Kidney capillary endothelial cell (primary cell): ENCODE results near the gene SIK3.
"Not testable (repeated sequence)": the region's sequence is repeated elsewhere in the genome, so short reads cannot be mapped to it uniquely, and the experiment has no call there.

ENCODE experiments used
- DNase-seq: peaks from one replicate; pipeline ENCODE4 v3.0.0-alpha.2; 2018; ENCODE audit warnings: low spot score

Gene SIK3

DNA sequence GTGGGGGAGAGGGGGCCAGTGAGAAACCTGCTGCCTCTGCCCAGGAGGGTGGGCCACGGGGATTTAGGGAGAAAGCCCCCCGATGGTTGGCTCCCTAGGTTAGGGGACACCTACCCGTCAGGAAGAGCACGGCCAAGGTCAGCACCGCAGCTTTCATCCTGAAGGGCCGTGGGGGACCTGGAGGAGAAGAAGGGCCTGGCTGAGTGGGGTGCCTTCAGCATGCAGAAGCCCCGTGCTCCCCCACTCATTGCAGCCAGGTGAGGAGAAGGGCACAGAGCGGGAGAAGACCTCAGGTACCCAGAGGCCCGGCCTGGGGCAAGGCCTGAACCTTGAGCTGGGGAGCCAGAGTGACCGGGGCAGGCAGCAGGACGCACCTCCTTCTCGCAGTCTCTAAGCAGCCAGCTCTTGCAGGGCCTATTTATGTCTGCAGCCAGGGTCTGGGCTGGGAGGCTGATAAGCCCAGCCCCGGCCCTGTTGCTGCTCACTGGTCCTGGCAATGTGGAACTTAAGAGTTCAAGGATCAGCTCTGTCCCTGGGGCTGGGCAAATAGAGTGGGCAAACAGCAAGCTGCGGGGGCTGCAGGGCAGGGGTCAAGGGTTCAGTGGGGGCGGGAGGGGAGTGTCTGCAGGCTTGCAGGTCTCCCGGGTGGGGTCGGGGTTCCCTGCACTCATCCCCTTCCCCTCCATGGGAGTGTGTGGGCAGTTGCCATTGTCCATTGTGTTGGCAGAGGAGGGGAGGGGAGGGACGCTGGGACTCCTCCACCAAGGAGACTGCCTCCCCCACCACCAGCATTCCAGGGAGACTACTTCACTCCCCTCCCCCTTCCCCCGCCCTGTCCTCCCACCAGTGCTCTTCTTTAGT is 260.8 kb downstream of the SIK3 start, which contains the start of gene APOA1:
Gene APOA1 (minus strand): TSS at position 392 of the 861 bp plus-strand sequence. CDS start 235 bp downstream, at position 157.
- no peak for DNase-seq

DNA sequence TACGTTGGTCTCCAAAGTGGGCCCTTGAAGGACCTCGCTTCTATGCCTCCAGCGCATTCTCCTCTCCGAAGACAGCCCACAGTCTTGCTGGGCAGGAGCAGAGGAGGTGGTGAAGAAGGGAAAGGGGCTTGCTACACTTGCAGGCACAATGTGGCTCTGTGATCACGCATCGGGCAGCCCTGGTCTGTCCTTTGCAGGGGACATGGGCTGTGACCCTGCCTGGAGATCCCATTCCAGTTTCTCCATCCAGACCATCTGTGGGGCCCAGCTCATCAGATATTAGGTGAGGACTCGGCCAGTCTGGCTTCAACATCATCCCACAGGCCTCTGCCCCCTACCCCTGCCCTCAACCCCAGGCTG is 261.6 kb downstream of the SIK3 start:
- no peak for DNase-seq

DNA sequence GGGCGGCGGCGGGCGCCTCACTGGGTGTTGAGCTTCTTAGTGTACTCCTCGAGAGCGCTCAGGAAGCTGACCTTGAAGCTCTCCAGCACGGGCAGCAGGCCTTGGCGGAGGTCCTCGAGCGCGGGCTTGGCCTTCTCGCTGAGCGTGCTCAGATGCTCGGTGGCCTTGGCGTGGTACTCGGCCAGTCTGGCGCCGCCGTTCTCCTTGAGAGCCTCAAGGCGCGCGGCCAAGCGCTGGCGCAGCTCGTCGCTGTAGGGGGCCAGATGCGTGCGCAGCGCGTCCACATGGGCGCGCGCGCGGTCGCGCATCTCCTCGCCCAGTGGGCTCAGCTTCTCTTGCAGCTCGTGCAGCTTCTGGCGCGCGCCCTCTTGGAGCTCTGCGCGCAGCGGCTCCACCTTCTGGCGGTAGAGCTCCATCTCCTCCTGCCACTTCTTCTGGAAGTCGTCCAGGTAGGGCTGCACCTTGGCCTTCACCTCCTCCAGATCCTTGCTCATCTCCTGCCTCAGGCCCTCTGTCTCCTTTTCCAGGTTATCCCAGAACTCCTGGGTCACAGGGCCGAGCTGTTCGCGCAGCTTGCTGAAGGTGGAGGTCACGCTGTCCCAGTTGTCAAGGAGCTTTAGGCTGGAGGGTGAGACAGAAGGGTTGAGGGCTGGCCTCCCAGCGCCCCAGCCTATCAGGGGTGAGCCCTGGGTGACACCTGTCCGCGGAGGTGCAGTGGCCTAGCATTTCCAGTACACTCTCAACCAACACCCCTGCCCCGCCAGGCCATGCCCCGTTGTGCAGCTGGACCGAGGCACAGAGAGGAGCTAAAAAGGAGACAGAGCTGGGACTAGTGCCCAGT is 262.2 kb downstream of the SIK3 start:
- peak; percentile 82 for DNase-seq

DNA sequence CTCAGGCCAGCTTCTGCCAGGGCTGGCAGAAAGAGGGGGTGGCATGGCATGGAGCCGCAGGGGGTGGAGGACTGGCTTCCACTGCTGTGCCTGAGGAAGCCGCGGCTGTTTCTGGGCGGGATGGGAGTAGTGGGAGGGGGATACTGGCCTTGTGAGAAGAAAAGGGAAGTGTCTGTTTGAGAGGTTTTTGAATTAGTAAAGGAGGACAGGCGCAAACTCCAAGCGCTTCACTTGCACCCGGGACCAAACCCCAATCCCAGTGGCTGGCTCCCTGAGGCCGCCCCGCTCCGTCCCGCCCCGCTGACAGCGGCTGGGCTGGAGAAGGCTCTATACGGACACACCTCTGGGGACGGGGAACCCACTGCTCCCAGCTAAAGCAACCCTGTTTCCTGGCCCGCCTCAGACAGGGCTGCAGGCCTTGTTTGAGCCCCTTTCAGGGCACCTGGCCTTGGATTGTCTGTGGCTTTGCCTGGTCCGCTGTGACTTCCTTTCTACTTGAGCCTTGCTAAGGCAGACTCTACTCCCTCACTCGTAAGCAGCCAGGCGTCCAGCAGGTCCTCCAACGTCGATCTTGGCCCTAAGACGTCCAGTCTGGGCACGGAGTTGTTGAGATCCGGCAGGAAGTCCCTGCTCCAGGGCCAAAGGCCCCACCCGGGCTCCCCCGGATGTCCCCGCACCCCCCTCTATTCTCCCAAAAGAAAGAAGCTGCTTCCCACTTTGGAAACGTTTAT is 263.0 kb downstream of the SIK3 start:
- no peak for DNase-seq

DNA sequence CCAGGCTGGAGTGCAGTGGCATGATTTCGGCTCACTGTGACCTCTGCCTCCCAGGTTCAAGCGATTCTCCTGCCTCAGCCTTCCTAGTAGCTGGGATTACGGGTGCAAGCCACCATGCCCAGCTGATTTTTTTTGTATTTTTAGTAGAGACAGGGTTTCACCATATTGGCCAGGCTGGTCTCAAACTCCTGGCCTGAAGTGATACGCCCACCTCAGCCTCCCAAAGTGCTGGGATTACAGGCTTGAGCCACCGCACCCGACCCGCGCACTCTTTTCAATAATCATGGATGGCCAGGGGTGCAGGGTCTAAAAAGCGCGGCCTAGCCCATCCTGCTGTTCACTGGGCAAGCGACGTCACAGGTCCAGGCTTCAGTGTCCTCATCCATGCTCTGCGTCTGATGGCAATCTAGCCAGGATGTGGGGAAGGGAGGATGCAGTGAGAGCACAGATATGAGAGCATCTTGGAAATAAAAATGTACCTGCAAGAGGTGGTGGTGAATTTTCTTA is 263.6 kb downstream of the SIK3 start:
- not testable (repeated sequence) for DNase-seq

DNA sequence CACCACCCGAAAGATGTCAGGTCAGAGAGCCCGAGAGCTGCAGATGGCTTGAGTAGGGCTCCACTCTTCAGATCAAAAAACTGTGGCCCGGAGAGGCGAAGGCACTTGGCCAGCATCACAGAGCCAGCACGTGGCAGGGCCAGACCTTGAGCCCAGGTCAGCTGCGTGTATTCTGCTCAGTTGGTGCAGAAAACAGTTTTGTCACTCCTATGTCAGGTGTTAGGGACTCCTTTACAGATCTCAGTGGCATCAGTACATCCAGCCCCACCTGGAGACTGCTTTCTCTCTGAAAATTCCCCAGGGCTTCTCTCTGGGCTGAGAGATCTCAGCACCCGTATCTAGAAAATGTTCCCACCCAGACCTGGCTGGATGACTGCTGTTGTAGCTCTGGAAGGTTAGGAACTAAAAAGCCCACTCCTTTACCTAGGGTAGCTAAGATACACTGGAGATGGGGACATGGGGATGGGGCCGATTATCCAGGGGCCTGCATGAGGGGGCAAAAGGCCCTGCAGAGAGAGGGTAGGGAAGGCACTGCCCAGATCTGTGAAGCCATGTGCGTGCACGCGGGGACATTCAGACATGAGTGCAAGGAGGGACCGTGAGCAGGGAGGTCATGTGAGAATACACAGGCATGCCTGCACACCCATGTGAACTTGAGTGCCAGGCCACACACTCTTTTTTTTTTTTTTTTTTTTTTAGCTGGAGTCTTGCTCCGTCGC is 264.3 kb downstream of the SIK3 start:
- no peak for DNase-seq

DNA sequence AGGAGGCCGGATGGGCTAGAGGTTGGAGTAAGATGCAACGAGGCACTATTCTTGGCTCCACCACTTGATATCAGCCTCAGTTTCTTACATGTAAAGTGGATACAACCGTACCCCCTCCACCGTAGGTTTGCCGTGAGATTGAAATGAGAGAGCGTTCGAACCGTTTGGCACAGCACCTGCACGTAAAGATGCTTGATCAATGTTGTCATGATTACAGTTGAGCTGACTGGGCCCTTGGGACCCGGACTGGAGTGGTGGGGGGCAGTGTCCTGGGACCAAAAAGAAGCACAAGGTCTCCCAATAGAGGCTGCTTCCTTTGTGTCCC is 264.8 kb downstream of the SIK3 start:
- no peak for DNase-seq

DNA sequence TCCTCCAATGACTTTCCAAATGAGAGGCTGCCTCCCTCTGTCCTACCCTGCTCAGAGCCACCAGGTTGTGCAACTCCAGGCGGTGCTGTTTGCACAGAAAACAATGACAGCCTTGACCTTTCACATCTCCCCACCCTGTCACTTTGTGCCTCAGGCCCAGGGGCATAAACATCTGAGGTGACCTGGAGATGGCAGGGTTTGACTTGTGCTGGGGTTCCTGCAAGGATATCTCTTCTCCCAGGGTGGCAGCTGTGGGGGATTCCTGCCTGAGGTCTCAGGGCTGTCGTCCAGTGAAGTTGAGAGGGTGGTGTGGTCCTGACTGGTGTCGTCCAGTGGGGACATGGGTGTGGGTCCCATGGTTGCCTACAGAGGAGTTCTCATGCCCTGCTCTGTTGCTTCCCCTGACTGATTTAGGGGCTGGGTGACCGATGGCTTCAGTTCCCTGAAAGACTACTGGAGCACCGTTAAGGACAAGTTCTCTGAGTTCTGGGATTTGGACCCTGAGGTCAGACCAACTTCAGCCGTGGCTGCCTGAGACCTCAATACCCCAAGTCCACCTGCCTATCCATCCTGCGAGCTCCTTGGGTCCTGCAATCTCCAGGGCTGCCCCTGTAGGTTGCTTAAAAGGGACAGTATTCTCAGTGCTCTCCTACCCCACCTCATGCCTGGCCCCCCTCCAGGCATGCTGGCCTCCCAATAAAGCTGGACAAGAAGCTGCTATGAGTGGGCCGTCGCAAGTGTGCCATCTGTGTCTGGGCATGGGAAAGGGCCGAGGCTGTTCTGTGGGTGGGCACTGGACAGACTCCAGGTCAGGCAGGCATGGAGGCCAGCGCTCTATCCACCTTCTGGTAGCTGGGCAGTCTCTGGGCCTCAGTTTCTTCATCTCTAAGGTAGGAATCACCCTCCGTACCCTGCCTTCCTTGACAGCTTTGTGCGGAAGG is 265.6 kb downstream of the SIK3 start:
- DNase-seq: no peak

DNA sequence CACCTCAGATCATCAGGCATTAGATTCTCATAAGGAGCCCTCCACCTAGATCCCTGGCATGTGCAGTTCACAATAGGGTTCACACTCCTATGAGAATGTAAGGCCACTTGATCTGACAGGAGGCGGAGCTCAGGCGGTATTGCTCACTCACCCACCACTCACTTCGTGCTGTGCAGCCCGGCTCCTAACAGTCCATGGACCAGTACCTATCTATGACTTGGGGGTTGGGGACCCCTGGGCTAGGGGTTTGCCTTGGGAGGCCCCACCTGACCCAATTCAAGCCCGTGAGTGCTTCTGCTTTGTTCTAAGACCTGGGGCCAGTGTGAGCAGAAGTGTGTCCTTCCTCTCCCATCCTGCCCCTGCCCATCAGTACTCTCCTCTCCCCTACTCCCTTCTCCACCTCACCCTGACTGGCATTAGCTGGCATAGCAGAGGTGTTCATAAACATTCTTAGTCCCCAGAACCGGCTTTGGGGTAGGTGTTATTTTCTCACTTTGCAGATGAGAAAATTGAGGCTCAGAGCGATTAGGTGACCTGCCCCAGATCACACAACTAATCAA is 266.4 kb downstream of the SIK3 start:
- DNase-seq: no peak

DNA sequence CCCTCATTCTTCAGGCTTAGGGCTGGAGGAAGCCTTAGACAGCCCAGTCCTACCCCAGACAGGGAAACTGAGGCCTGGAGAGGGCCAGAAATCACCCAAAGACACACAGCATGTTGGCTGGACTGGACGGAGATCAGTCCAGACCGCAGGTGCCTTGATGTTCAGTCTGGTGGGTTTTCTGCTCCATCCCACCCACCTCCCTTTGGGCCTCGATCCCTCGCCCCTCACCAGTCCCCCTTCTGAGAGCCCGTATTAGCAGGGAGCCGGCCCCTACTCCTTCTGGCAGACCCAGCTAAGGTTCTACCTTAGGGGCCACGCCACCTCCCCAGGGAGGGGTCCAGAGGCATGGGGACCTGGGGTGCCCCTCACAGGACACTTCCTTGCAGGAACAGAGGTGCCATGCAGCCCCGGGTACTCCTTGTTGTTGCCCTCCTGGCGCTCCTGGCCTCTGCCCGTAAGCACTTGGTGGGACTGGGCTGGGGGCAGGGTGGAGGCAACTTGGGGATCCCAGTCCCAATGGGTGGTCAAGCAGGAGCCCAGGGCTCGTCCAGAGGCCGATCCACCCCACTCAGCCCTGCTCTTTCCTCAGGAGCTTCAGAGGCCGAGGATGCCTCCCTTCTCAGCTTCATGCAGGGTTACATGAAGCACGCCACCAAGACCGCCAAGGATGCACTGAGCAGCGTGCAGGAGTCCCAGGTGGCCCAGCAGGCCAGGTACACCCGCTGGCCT is 267.9 kb downstream of the SIK3 start:
- DNase-seq: no peak

DNA sequence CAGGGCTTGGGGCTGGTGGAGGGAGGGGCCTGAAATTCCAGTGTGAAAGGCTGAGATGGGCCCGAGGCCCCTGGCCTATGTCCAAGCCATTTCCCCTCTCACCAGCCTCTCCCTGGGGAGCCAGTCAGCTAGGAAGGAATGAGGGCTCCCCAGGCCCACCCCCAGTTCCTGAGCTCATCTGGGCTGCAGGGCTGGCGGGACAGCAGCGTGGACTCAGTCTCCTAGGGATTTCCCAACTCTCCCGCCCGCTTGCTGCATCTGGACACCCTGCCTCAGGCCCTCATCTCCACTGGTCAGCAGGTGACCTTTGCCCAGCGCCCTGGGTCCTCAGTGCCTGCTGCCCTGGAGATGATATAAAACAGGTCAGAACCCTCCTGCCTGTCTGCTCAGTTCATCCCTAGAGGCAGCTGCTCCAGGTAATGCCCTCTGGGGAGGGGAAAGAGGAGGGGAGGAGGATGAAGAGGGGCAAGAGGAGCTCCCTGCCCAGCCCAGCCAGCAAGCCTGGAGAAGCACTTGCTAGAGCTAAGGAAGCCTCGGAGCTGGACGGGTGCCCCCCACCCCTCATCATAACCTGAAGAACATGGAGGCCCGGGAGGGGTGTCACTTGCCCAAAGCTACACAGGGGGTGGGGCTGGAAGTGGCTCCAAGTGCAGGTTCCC is 268.6 kb downstream of the SIK3 start, which contains the start of gene APOC3:
Gene APOC3 (plus strand): TSS at position 383 of the 659 bp plus-strand sequence. CDS start 676 bp downstream, outside the sequence.
- DNase-seq: no peak

DNA sequence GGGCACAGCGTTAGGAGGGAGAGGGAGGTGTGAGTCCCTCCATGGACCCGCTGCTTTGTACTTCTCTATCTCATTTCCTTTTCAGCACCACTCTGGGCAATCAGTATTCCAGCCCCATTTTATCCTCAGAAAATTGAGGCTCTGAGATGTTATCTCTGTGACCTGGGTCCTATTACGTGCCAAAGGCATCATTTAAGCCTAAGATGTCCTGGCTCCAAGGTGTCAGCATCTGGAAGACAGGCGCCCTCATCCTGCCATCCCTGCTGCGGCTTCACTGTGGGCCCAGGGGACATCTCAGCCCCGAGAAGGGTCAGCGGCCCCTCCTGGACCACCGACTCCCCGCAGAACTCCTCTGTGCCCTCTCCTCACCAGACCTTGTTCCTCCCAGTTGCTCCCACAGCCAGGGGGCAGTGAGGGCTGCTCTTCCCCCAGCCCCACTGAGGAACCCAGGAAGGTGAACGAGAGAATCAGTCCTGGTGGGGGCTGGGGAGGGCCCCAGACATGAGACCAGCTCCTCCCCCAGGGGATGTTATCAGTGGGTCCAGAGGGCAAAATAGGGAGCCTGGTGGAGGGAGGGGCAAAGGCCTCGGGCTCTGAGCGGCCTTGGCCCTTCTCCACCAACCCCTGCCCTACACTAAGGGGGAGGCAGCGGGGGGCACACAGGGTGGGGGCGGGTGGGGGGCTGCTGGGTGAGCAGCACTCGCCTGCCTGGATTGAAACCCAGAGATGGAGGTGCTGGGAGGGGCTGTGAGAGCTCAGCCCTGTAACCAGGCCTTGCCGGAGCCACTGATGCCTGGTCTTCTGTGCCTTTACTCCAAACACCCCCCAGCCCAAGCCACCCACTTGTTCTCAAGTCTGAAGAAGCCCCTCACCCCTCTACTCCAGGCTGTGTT is 269.4 kb downstream of the SIK3 start:
- DNase-seq: no peak

DNA sequence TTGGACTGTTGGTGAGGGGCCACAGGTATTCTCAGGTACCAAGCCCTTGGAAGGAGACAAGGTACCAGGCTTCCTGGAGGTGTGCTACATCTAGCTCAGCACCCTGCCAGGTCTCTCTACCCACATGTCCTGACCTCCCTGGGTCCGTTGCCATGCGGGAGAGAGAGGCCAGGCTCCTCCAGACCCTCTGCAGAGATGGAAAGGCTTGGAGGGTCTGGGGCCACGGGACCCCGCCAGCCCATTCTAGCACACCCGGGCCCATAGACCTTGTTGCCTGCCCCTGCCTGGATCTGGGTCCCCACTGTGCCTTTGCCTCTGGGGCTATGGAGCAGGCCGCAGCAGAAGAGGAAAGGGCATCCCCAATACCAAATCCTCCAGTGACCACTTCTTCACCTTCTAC is 270.8 kb downstream of the SIK3 start:
- no peak for DNase-seq

DNA sequence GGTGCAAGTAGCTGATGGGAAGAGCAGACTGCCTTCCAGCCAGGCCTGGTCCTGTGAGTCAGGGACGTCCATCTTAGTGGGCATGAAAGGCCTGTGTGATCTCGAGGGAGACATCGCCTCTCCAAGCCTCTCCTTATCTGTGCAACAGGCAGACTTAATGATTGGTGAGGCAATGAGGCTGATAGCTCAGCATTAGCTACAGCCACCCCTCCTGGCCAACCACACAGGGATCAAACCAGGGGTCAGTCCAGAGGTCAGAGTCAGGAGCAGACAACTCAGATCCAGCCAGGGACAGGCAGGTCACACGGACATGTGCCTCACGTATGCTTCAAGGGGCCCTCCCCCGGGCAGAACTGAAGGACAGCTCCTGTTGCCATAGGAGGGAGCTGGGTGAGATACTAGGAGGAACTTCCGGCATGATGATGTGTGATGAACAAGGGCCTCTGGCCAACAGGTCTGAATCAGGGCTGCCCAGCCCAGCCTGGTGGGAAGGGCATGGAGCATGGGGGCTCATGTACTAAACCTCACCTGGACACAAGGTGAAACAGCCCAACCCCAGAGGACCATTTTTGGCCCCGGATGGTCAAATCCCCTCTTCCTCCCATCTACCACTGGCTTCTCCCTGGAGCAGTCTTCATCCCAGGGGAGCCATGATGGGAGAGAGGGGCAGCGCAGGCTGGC is 271.3 kb downstream of the SIK3 start:
- DNase-seq: no peak

DNA sequence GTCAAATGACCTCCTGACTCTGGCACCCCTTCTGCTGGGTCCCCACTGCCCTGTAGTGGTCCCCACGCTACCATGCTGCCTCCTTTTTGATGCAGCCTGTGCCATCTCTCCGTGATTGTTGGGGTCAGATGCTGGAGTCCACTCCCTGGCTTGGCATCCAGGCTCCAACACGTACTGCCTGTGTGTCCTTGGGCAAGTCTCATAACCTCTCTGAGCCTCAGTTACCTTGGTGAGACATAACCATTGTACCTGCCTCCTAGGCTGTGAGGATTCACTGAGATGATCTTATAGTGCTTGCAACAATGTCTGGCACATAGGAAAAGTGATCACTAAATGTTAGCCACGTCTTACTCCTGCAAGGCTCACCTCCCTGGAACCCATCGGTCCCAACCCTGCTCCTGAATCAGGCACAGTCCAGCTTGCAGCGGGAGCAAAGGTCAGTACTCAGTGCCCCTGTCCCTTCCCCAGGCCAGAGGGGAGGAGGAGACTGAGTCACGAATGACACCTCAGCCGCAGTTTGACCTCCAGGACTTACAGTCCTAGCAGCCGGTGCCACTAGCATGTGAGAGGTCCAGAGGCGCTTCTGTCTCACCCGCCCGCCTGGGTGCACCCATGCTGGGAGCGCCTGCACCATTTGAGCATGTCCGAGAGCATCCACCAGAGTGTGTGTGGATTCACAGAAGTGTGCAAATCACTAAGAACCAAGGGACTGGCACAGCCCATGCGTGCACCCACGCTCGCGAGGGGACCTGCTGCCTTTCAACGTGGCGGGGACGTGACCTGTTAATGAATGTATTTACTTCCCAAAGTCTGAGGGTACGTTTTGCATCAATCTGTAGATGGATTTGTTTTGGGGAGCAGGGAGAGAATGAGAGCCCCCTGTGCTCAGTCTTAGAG is 272.1 kb downstream of the SIK3 start:
- DNase-seq: no peak

DNA sequence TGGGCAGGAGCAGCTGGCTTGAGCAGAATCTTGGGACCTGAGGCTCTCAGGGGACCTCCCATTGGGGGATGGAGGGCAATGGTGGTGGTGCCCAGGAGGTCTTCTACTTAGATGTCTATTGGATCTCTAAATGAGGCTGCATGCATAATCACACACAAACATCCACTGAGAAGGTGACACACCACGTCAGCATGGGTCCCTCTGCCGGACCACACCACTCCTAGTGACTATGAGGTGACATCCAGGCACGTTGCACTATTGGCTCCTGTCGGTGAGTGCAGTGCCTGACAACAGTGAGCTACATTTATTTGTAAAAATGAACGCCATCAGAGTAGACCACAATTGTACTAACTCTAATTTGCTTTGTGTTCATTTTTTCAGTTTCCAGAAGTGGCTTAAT is 272.8 kb downstream of the SIK3 start:
- no peak for DNase-seq
